ENCODE measurements around the gene PTGS1. TPM values are rescaled to one million over a fixed set of nuclear protein-coding genes. Genes with fewer than 3 reads are reported as not detected.
A peak's percentile ranks its signal among the peaks of the same experiment; 100 is the strongest.

Gene PTGS1
- total and polyA plus RNA-seq, 4 donors, result 0.84 to 5.3 (median 1.1) TPM

DNA sequence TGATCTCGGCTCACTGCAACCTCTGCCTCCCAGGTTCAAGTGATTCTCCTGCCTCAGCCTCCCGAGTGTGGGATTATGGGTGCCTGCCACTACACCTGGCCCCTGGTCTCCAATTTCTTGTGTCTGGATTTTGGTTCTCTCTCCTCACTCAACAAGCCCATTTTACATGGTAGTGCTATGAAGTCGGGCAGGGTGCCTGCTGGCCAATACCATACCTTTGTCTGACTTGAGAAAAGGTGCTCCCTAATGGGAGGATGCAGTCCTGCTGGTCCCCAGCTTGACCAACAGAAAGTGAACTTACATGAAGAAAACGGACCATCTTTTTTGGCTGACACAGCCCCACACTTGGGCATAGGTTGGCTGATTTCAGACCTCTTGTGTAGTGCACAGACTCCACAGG lies 21.6 kb upstream of the PTGS1 start:
- WGBS, result 78% methylated on average over 4 of the region's 4 CpGs
- DNase-seq (ENCODE audit: low spot score), result no peak

DNA sequence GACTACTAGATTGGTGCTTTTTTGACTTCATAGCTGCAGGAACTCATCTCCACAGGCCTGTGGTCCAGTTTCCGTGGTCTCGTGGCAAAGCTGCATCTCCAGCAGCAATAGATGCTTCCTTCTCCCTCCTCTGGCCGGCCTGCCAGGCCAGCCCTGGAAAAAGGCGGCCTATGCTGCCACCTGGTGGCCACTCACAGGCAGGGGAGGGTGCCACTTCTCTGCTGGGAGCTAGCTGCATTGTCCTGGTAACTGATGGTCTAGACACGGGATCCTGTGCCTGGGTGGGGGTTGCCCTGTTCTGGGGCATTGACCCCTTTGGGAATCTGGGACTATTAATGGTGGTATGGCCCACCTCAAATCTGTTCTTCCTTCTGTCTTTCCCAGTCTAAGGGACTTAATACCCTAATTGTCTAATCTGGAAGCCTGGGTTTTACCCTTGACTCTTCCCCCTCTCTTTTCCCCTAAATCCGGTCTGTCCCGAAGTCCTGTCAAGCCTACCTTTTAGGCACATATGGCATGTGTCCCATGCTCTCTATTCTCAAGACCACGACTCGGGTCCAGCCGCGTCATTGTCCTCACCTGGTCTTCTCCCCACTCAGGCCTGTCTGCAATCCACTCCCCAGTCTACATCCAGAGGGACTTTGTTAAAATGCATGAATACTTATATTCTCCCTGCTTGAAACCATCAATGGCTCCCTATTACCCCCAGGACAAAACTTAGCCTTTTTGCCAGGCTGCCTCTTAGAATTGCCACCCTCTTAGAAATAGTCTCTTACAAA lies 20.1 kb upstream of the PTGS1 start:
- Histone ChIP-seq H3K27me3 (ENCODE audit: control insufficient read depth in 4 of 4, insufficient read depth in 4 of 4, low read length in 3 of 4) (no peaks in the 10 kb centered on the region), H3K9me3 (ENCODE audit: control insufficient read depth in 4 of 4, low read length in 3 of 4) (no peaks in the 10 kb centered on the region), H3K9ac (ENCODE audit: low read depth in 1 of 2, low read length in 2 of 2) (no peak overlapping the region), H3K4me1 (ENCODE audit: control insufficient read depth in 4 of 4, insufficient read depth in 4 of 4, low read length in 3 of 4) (peaks cover 3 to 12% (median 9%) of the 10 kb centered on the region in 4 donors), H3K4me3 (ENCODE audit: low read depth in 1 of 3, low read length in 3 of 3) (no peak overlapping the region), H3K27ac (ENCODE audit: low read depth in 1 of 2, low read length in 2 of 2) (no peak overlapping the region), H3K36me3 (ENCODE audit: control insufficient read depth in 4 of 4, insufficient read depth in 3 of 4, low read depth in 1 of 4, low read length in 3 of 4) (no peaks in the 10 kb centered on the region)
- TF ChIP-seq MAX (IDR thresholded peaks at IDR 0.05) (no peak), RAD21 (IDR thresholded peaks at IDR 0.05) (peak; percentile 99), CTCF (IDR thresholded peaks at IDR 0.05; ENCODE audit: low read depth, low read length, missing input control) (peak; percentile 98)
- DNase-seq (ENCODE audit: low spot score), result peak; percentile 87
- 37% methylated on average over 11 of the region's 11 CpGs for WGBS

More for the DNA sequence above, 21.6 kb upstream of the PTGS1 start:
- no peak overlapping the region for H3K4me3 ChIP-seq (ENCODE audit: low read depth in 1 of 3, low read length in 3 of 3)
- no peak overlapping the region for H3K27ac ChIP-seq (ENCODE audit: low read depth in 1 of 2, low read length in 2 of 2)
- H3K27me3 ChIP-seq (ENCODE audit: control insufficient read depth in 4 of 4, insufficient read depth in 4 of 4, low read length in 3 of 4), result no peaks in the 10 kb centered on the region
- peaks cover 3 to 12% (median 9%) of the 10 kb centered on the region in 4 donors for H3K4me1 ChIP-seq (ENCODE audit: control insufficient read depth in 4 of 4, insufficient read depth in 4 of 4, low read length in 3 of 4)
- TF ChIP-seq EGR1 (IDR thresholded peaks at IDR 0.05; ENCODE audit: low read depth in 2 of 2) (no peak), GABPA (IDR thresholded peaks at IDR 0.05 in 1 of 2, conservative IDR thresholded peaks at IDR 0.05 in 1 of 2) (no peak), MAX (IDR thresholded peaks at IDR 0.05) (no peak), TAF1 (conservative IDR thresholded peaks at IDR 0.05) (no peak), RAD21 (IDR thresholded peaks at IDR 0.05) (no peak), NR2F2 (IDR thresholded peaks at IDR 0.05) (no peak), HNF4A (conservative IDR thresholded peaks at IDR 0.05) (no peak), REST (IDR thresholded peaks at IDR 0.05) (no peak), FOXA1 (IDR thresholded peaks at IDR 0.05) (no peak)
- no peaks in the 10 kb centered on the region for H3K9me3 ChIP-seq (ENCODE audit: control insufficient read depth in 4 of 4, low read length in 3 of 4)
- H3K36me3 ChIP-seq (ENCODE audit: control insufficient read depth in 4 of 4, insufficient read depth in 3 of 4, low read depth in 1 of 4, low read length in 3 of 4), result no peaks in the 10 kb centered on the region
- H3K9ac ChIP-seq (ENCODE audit: low read depth in 1 of 2, low read length in 2 of 2), result no peak overlapping the region
